ENCODE data around the gene SRRM5.

DNA sequence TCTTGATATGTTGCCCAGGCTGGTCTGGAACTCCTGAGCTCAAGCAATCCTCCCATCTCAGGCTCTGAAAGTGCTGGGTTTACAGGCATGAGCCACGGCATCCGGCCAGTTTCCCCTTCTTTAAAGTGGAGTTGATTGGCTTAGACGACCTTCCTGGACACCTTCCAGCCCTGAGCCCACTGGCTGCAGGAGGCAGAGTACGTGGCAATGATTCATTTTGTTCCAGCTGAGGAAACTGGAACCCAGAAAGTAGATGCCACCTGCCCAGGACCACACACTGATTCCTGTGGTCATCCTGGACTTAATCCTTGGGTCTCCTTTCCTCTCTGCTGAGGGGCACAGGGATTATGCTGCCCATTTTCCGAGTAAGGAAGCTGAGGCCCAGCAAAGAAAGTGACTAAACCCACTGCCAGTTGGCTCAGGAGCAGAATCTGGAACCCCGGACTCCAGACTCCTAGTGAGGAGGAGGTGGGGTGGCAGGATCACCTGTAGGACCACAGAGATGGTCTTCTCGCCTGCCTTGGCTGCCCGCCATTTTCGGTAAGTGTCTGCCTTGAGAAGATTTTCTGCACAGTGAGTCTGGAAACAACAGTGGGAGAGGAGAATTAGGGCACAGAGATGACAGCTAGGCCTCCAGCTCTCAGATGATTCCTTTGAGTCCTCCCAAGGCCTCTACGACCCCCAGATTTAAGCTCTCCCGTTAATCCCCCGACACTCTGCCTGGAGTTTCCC is 37.3 kb upstream of the SRRM5 start:
- TF ChIP-seq, protein P1, sequence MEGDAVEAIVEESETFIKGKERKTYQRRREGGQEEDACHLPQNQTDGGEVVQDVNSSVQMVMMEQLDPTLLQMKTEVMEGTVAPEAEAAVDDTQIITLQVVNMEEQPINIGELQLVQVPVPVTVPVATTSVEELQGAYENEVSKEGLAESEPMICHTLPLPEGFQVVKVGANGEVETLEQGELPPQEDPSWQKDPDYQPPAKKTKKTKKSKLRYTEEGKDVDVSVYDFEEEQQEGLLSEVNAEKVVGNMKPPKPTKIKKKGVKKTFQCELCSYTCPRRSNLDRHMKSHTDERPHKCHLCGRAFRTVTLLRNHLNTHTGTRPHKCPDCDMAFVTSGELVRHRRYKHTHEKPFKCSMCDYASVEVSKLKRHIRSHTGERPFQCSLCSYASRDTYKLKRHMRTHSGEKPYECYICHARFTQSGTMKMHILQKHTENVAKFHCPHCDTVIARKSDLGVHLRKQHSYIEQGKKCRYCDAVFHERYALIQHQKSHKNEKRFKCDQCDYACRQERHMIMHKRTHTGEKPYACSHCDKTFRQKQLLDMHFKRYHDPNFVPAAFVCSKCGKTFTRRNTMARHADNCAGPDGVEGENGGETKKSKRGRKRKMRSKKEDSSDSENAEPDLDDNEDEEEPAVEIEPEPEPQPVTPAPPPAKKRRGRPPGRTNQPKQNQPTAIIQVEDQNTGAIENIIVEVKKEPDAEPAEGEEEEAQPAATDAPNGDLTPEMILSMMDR (IDR thresholded peaks at IDR 0.05) = no peak
- TF ChIP-seq POLR2A (IDR thresholded peaks at IDR 0.05) = no peak

Data from adrenal gland (tissue), 5 donors.